K562 (cell line): ENCODE data around the gene ISLR2. TPM values are rescaled to one million over a fixed set of nuclear protein-coding genes. Genes with fewer than 3 reads are reported as not detected.
"Not testable (repeated sequence)": the region's sequence is repeated elsewhere in the genome, so short reads cannot be mapped to it uniquely, and the experiment has no call there.

Experiments used
- ATAC-seq: fragments of 200-7000 bp; cut with Tn5 transposase; 3 replicates; pipeline ENCODE4 v1.9.1; 2020; ENCODE audit warnings: moderate library complexity
- Bru-seq: library from RNA; stranded (reverse); fragments of 400-500 nt; gene quantifications from one replicate; lab custom pipeline; 2021; lab: Mats Ljungman, UMichigan
- BruChase-seq, 2 experiments: library from RNA; stranded (reverse); fragments of 400-500 nt; gene quantifications; one replicate each; lab custom pipeline; 2021; lab: Mats Ljungman, UMichigan
- BruUV-seq: library from RNA; stranded (reverse); fragments of 400-500 nt; replicated peaks from 2 replicates; lab custom pipeline; 2021; lab: Mats Ljungman, UMichigan
- CTCF ChIA-PET: fragments of 300-600 bp; formaldehyde crosslinking; extraction: SDS; loops from one replicate; lab custom pipeline; 2021; ENCODE audit warnings: low intra/inter-chr PET ratio; lab: Yijun Ruan, JAX
- POLR2A ChIA-PET: fragments of 300-600, 350-650 bp; sonication (Branson Sonifier 250); formaldehyde crosslinking; extraction: SDS; loops from one replicate; lab custom pipeline; 2021; ENCODE audit warnings: antibody characterized with exemption, inconsistent platforms; lab: Yijun Ruan, JAX
- DNase-seq, 4 experiments: peaks; one replicate each; pipeline versions ENCODE4 v3.0.0 to v3.0.0-alpha.2; 2011 to 2018; ENCODE audit warnings: low spot score in 3 of 4, mixed read lengths in 3 of 4; ENCODE audit errors: extremely low read depth in 1 of 4
- FAIRE-seq: peaks from 2 replicates; lab custom pipeline; 2011; peaks lifted over from hg19 to GRCh38; lab: Jason Lieb, UNC
- H2AFZ ChIP-seq: 2 replicates; pipeline ENCODE4 v1.6.0; 2011; ENCODE audit warnings: low read depth, low read length, control low read depth, inconsistent platforms
- H3K27ac ChIP-seq: fragments of 200-600 bp; 3 replicates; pipeline ENCODE4 v1.8.0; 2011; ENCODE audit warnings: low read depth, mild to moderate bottlenecking, control low read depth, inconsistent platforms, low read length, moderate library complexity, mixed read lengths; ENCODE audit errors: extremely low read depth
- H3K27me3 ChIP-seq, 2 experiments: fragments of 300-600 bp in 1 of 2; 2 replicates in 1 of 2; 3 replicates in 1 of 2; pipeline versions ENCODE4 v1.6.0 to v1.8.0; 2011; ENCODE audit warnings: inconsistent platforms in 2 of 2, low read length in 2 of 2, mild to moderate bottlenecking in 1 of 2, mixed read lengths in 1 of 2, moderate library complexity in 1 of 2; ENCODE audit not compliant: control insufficient read depth in 2 of 2, insufficient read depth in 2 of 2
- H3K36me3 ChIP-seq: fragments of 300-600 bp; 3 replicates; pipeline ENCODE4 v1.8.0; 2011; ENCODE audit warnings: mild to moderate bottlenecking, low read length, inconsistent platforms; ENCODE audit not compliant: control insufficient read depth, insufficient read depth
- H3K4me1 ChIP-seq, 2 experiments: fragments of 200-600 bp in 1 of 2; replicated peaks in 1 of 2; 2 replicates in 1 of 2; 3 replicates in 1 of 2; pipeline versions ENCODE4 v1.5.1 to v1.8.0; 2011; ENCODE audit warnings: inconsistent platforms in 2 of 2, low read length in 2 of 2, mild to moderate bottlenecking in 1 of 2, mixed read lengths in 1 of 2, moderate library complexity in 1 of 2; ENCODE audit not compliant: control insufficient read depth in 2 of 2, insufficient read depth in 2 of 2
- H3K4me2 ChIP-seq: 2 replicates; pipeline ENCODE4 v1.6.1; 2011; ENCODE audit warnings: low read length, control low read depth, inconsistent platforms, mixed read lengths; ENCODE audit not compliant: insufficient read depth
- H3K4me3 ChIP-seq: fragments of 200-600 bp; sonication (generic), shearing (Covaris generic); 2 replicates; pipeline ENCODE4 v1.5.1; 2016; ENCODE audit warnings: control low read depth, inconsistent platforms
- H3K79me2 ChIP-seq: fragments of 200-600 bp; 3 replicates; pipeline ENCODE4 v1.8.0; 2011; ENCODE audit warnings: low read length, inconsistent platforms; ENCODE audit not compliant: control insufficient read depth, insufficient read depth
- H3K9ac ChIP-seq, 2 experiments: 2 replicates each; pipeline versions ENCODE4 v1.6.0 to v1.6.1; 2011; ENCODE audit warnings: low read depth in 2 of 2, low read length in 2 of 2, control low read depth in 1 of 2, inconsistent platforms in 1 of 2, mild to moderate bottlenecking in 1 of 2, mixed read lengths in 1 of 2; ENCODE audit not compliant: insufficient read depth in 1 of 2
- H3K9me1 ChIP-seq: one replicate; pipeline ENCODE4 v1.6.0; 2011; ENCODE audit warnings: inconsistent platforms, mild to moderate bottlenecking, low read length, moderate library complexity; ENCODE audit not compliant: control insufficient read depth, insufficient read depth
- H3K9me3 ChIP-seq: replicated peaks from 2 replicates; pipeline ENCODE4 v1.5.1; 2011; ENCODE audit warnings: low read depth, low read length, inconsistent platforms; ENCODE audit not compliant: control insufficient read depth, insufficient read depth
- H4K20me1 ChIP-seq: replicated peaks from 2 replicates; pipeline ENCODE4 v1.6.1; 2011; ENCODE audit warnings: low read length, inconsistent platforms, mixed read lengths; ENCODE audit not compliant: control insufficient read depth, insufficient read depth
- RHOXF2B ChIP-seq: fragments of 250-450 bp; sonication (Bioruptor Pico); conservative IDR thresholded peaks from 2 replicates; pipeline ENCODE4 v1.5.1; 2021
- VEZF1 ChIP-seq: fragments of 200-800 bp; sonication (Bioruptor generic); IDR thresholded peaks from 2 replicates; pipeline ENCODE4 v1.6.1; 2017; ENCODE audit warnings: missing genetic modification characterization, missing compliant biosample characterization
- WGBS: fragments of 100-300 bp; shearing (Covaris generic); methylation state at CpG from one replicate; pipeline ENCODE4 v1.1.6; 2016; ENCODE audit warnings: low coverage, mixed read lengths; ENCODE audit not compliant: insufficient coverage; ENCODE audit errors: missing lambda C conversion rate; 5-methylcytosine and 5-hydroxymethylcytosine counted together
- in situ Hi-C: fragments of 300-500 bp; cut with MboI; formaldehyde crosslinking; loops from 4 replicates; pipeline ENCODE4 v1.15.0; 2018; ENCODE audit warnings: inconsistent platforms, mixed read lengths
- intact Hi-C: fragments of 100-400 bp; cut with micrococcal nuclease; formaldehyde crosslinking; loops from 2 replicates; pipeline ENCODE4 v1.14.2; 2022
- long read RNA-seq, 3 experiments: library from polyadenylated mRNA in 2 of 3; library from RNA in 1 of 3; unstranded in 2 of 3; stranded (forward) in 1 of 3; transcript quantifications; one replicate each; pipeline ENCODE4 v2.0.0, GENCODE V29; 2019 to 2022
- polyA minus RNA-seq, 3 experiments: library from RNA; depleted of rRNA, polyadenylated mRNA; stranded (reverse); fragments of >200 nt; gene quantifications; 2 replicates each; pipeline ENCODE4 v1.2.3, GENCODE V29; 2011
- polyA plus RNA-seq, 8 experiments: library from polyadenylated mRNA; depleted of rRNA in 4 of 8; stranded (reverse) in 5 of 8; unstranded in 3 of 8; fragments of >200 nt; fragmentation: Nextera tagmentation in 2 of 8; fragmentation: Illumina TruSeq in 1 of 8; extraction: Ambion mirVana in 2 of 8; extraction: Trizol in 1 of 8; gene quantifications; 2 replicates each; pipeline versions ENCODE4 v1.2.1 to v1.2.3, GENCODE V29; 2011 to 2014; ENCODE audit warnings: inconsistent platforms in 1 of 8, missing spikeins in 1 of 8
- total RNA-seq, 7 experiments: library from RNA; depleted of rRNA in 6 of 7; stranded (reverse); fragments of >200 nt in 6 of 7; fragmentation: Illumina TruSeq in 2 of 7; extraction: Trizol in 2 of 7; gene quantifications; 2 replicates each; pipeline versions ENCODE4 v1.2.1 to v1.2.3, GENCODE V29; 2011 to 2021; ENCODE audit warnings: low replicate concordance in 1 of 7

The ISLR2 gene
- total RNA-seq (2011; cell fraction: chromatin; rRNA removed; ENCODE audit: low replicate concordance) = not detected in 2 replicates
- not detected in 2 replicates for total RNA-seq (2011; cell fraction: nucleolus; rRNA removed)
- not detected in 2 replicates for total RNA-seq (2011; cell fraction: nucleoplasm; rRNA removed)
- total RNA-seq (2014; rRNA removed) (not detected in 2 replicates), total RNA-seq (2014; rRNA removed; fragmentation: Illumina TruSeq; extraction: Trizol) (not detected in 2 replicates), total RNA-seq (2015; rRNA removed; fragmentation: Illumina TruSeq; extraction: Trizol) (not detected in 2 replicates), total RNA-seq (2021) (not detected in 2 replicates), polyA plus RNA-seq (2011; rRNA removed) (not detected in 2 replicates), polyA plus RNA-seq (2014; fragmentation: Illumina TruSeq; extraction: Trizol) (not detected in 2 replicates), polyA plus RNA-seq (2014; fragmentation: Nextera tagmentation; extraction: Ambion mirVana) (not detected), polyA plus RNA-seq (2014; rRNA removed) (not detected in 2 replicates), polyA minus RNA-seq (2011; rRNA and poly(A)+ RNA removed) (not detected in 2 replicates), Bru-seq, nascent RNA (not detected), BruChase-seq, experiment 1, labeled RNA remaining after a 2-hour chase (not detected), BruChase-seq, experiment 2, labeled RNA remaining after a 6-hour chase (not detected)
- polyA plus RNA-seq (2011; cell fraction: cytosol; rRNA removed) = not detected in 2 replicates
- not detected in 2 replicates for polyA plus RNA-seq (2011; cell fraction: nucleus; rRNA removed)
- not detected in 2 replicates for polyA plus RNA-seq (2012)
- polyA minus RNA-seq (2011; cell fraction: cytosol; rRNA and poly(A)+ RNA removed) = not detected in 2 replicates
- polyA minus RNA-seq (2011; cell fraction: nucleus; rRNA and poly(A)+ RNA removed) = not detected in 2 replicates
- long read RNA-seq, experiment 1 = 0 reads
- long read RNA-seq, experiment 2 = 0 reads
- long read RNA-seq, experiment 3 = 0 reads

GRCh38 chr15:74130155-74130848, at the start of gene ISLR2:
Gene ISLR2 (plus strand): TSS chr15:74130586. CDS start chr15:74132755, 2,169 bp downstream.
- FAIRE-seq (no peak), DNase-seq (peak in 2 of 4 experiments; percentile 43 to 45)
- Histone ChIP-seq H3K4me1 (peaks cover 0 to 28% of the 10 kb centered on the region in 2 experiments; a peak in 2 of 5 replicates), H3K9me3 (no peaks in the 10 kb centered on the region)
- peak; percentile 45 for TF ChIP-seq VEZF1
- TF ChIP-seq RHOXF2B (CRISPR knock-in tag) = no peak
- TF ChIP-seq, all 486 proteins: peak for 1
- Histone ChIP-seq H2AFZ (no peak within 1 kb of the TSS), H3K4me2 (no peak within 1 kb of the TSS), H3K36me3 (no peaks in the 10 kb centered on the region), H3K27me3 (peaks cover 38 to 53% of the 10 kb centered on the region in 2 experiments), H3K9me1 (no peaks in the 10 kb centered on the region), H3K27ac (no peak within 1 kb of the TSS), H3K9ac (no peak within 1 kb of the TSS), H3K4me3 (no peak within 1 kb of the TSS), H4K20me1 (no peaks in the 10 kb centered on the region; the same call in 1 of the 2 replicates), H3K79me2 (no peaks in the 10 kb centered on the region)
- ChIA-PET CTCF (interaction anchor here (0.6 to 6.2 kb wide), 2 partner anchors 182 to 191 kb away, joined by 3 to 37 read pairs; no protein-coding TSS in a partner anchor), POLR2A (no interaction called here)
- ATAC-seq = no peak
- 2% methylated on average over 31 of the region's 53 CpGs for WGBS
- in situ Hi-C loops = loop anchor here (25.0 kb wide), 1 partner anchor 1157 kb away; the partner anchor contains the start of gene GOLGA6D
- intact Hi-C loops = no loop called here
- no TSS peak for BruUV-seq

GRCh38 chr15:74082450-74082849, 47.9 kb upstream of the ISLR2 start, which contains the start of gene GOLGA6A:
Gene GOLGA6A (minus strand): TSS chr15:74082550. CDS start chr15:74082509, 41 bp downstream.
- H3K4me2 ChIP-seq, H3K9me1 ChIP-seq, H3K36me3 ChIP-seq, FAIRE-seq, H4K20me1 ChIP-seq, H3K4me1 ChIP-seq, H3K27me3 ChIP-seq, H3K9me3 ChIP-seq, BruUV-seq, H3K79me2 ChIP-seq, H2AFZ ChIP-seq, DNase-seq, intact Hi-C loops, CTCF ChIA-PET, ATAC-seq, H3K9ac ChIP-seq, H3K4me3 ChIP-seq, POLR2A ChIA-PET, H3K27ac ChIP-seq: not testable (repeated sequence)
- in situ Hi-C loops = loop anchor here (10.0 to 25.0 kb wide), 3 partner anchors 1152 to 1770 kb away; partner anchors contain the start of genes ADPGK and CELF6
- WGBS = no CpG with 5 or more reads among the region's 7 CpGs
